WTC11 (cell line): ENCODE measurements around the gene KCTD16. TPM values are rescaled to one million over a fixed set of nuclear protein-coding genes. Genes with fewer than 3 reads are reported as not detected.

Experiments
- ATAC-seq: fragments of 200-7000 bp; cut with Tn5 transposase; 2 replicates; pipeline ENCODE4 v1.10.0; 2021; ENCODE audit warnings: mild to moderate bottlenecking, moderate library complexity
- CTCF ChIA-PET: fragments of 300-600 bp; sonication (Branson Sonifier 250); formaldehyde crosslinking; loops from one replicate; lab custom pipeline; 2021; ENCODE audit warnings: antibody characterized with exemption; lab: Charles Lee
- POLR2A ChIA-PET: fragments of 350-600 bp; sonication (Branson Sonifier 250); formaldehyde crosslinking; loops from one replicate; lab custom pipeline; 2021; ENCODE audit warnings: antibody characterized with exemption; lab: Charles Lee
- DNase-seq: peaks from one replicate; pipeline ENCODE4 v3.0.0; 2021; ENCODE audit warnings: low spot score
- H3K27ac Mint-ChIP-seq: 2 replicates; pipeline ENCODE4 v1.8.0; 2021; ENCODE audit warnings: mixed read lengths
- H3K27me3 Mint-ChIP-seq: 2 replicates; pipeline ENCODE4 v1.8.0; 2021; ENCODE audit warnings: low read depth, mild to moderate bottlenecking, moderate library complexity, mixed read lengths
- H3K36me3 Mint-ChIP-seq: 2 replicates; pipeline ENCODE4 v1.8.0; 2021; ENCODE audit warnings: mixed read lengths
- H3K4me1 Mint-ChIP-seq: 2 replicates; pipeline ENCODE4 v1.8.0; 2022; ENCODE audit warnings: mixed read lengths
- H3K4me3 Mint-ChIP-seq: 2 replicates; pipeline ENCODE4 v1.8.0; 2021; ENCODE audit warnings: mild to moderate bottlenecking, moderate library complexity, mixed read lengths
- H3K9me3 Mint-ChIP-seq: 2 replicates; pipeline ENCODE4 v1.8.0; 2021; ENCODE audit warnings: mixed read lengths
- CREM ChIP-seq: sonication (generic); formaldehyde crosslinking; IDR thresholded peaks from 2 replicates; pipeline ENCODE4 v1.8.1; 2022; ENCODE audit warnings: mild to moderate bottlenecking, missing genetic modification reagents, moderate library complexity
- IRF2 ChIP-seq: sonication (generic); formaldehyde crosslinking; IDR thresholded peaks from 2 replicates; pipeline ENCODE4 v1.8.0; 2022; ENCODE audit warnings: low read depth, missing genetic modification reagents, borderline replicate concordance
- JUN ChIP-seq: sonication (generic); formaldehyde crosslinking; IDR thresholded peaks from 2 replicates; pipeline ENCODE4 v1.8.0; 2023; ENCODE audit warnings: mild to moderate bottlenecking, missing genetic modification reagents
- NFYB ChIP-seq: sonication (generic); formaldehyde crosslinking; conservative IDR thresholded peaks from 2 replicates; pipeline ENCODE4 v1.8.0; 2022; ENCODE audit warnings: low read depth, missing genetic modification reagents
- NR2C2 ChIP-seq: sonication (generic); formaldehyde crosslinking; IDR thresholded peaks from 2 replicates; pipeline ENCODE4 v1.8.0; 2022; ENCODE audit warnings: mild to moderate bottlenecking, missing genetic modification reagents
- SMAD3 ChIP-seq: sonication (generic); formaldehyde crosslinking; IDR thresholded peaks from 2 replicates; pipeline ENCODE4 v1.8.0; 2022; ENCODE audit warnings: missing genetic modification reagents, mild to moderate bottlenecking, borderline replicate concordance
- SMAD4 ChIP-seq: sonication (generic); formaldehyde crosslinking; IDR thresholded peaks from 2 replicates; pipeline ENCODE4 v1.8.0; 2022; ENCODE audit warnings: mild to moderate bottlenecking, missing genetic modification reagents
- TP53 ChIP-seq: sonication (generic); formaldehyde crosslinking; IDR thresholded peaks from 2 replicates; pipeline ENCODE4 v1.8.1; 2023; ENCODE audit warnings: mild to moderate bottlenecking, missing genetic modification reagents
- ZNF138 ChIP-seq: sonication (generic); formaldehyde crosslinking; conservative IDR thresholded peaks from 2 replicates; pipeline ENCODE4 v1.8.1; 2022; ENCODE audit warnings: mild to moderate bottlenecking, moderate library complexity, missing genetic modification reagents
- ZNF219 ChIP-seq: sonication (generic); formaldehyde crosslinking; IDR thresholded peaks from 2 replicates; pipeline ENCODE4 v1.8.0; 2023; ENCODE audit warnings: missing genetic modification reagents, mild to moderate bottlenecking, borderline replicate concordance
- ZNF317 ChIP-seq: sonication (generic); formaldehyde crosslinking; IDR thresholded peaks from 2 replicates; pipeline ENCODE4 v1.8.1; 2023; ENCODE audit warnings: low read depth, mild to moderate bottlenecking, moderate library complexity, missing genetic modification reagents, borderline replicate concordance
- ZNF396 ChIP-seq: fragments of 250-450 bp; sonication (Bioruptor Pico); IDR thresholded peaks from 2 replicates; pipeline ENCODE4 v1.8.0; 2021; ENCODE audit warnings: mild to moderate bottlenecking, moderate library complexity, borderline replicate concordance
- ZNF671 ChIP-seq: fragments of 250-450 bp; sonication (Bioruptor Pico); IDR thresholded peaks from 2 replicates; pipeline ENCODE4 v1.8.0; 2021; ENCODE audit warnings: mild to moderate bottlenecking
- total RNA-seq: library from RNA; stranded (reverse); gene quantifications from 3 replicates; pipeline ENCODE4 v1.2.3, GENCODE V29; 2021
- TF ChIP-seq, protein P1 (sequence below): fragments of 250-450 bp; sonication (Bioruptor Pico); IDR thresholded peaks from 2 replicates; pipeline ENCODE4 v1.9.0; 2021; ENCODE audit warnings: mild to moderate bottlenecking
- TF ChIP-seq, protein P2 (sequence below): sonication (generic); formaldehyde crosslinking; IDR thresholded peaks from 2 replicates; pipeline ENCODE4 v1.8.1; 2023; ENCODE audit warnings: mild to moderate bottlenecking, missing genetic modification reagents
- TF ChIP-seq, protein P3 (sequence below): sonication (generic); formaldehyde crosslinking; IDR thresholded peaks from 2 replicates; pipeline ENCODE4 v1.8.0; 2022; ENCODE audit warnings: mild to moderate bottlenecking, missing genetic modification reagents
- TF ChIP-seq, protein P4 (sequence below): sonication (generic); formaldehyde crosslinking; conservative IDR thresholded peaks from 2 replicates; pipeline ENCODE4 v1.8.1; 2023; ENCODE audit warnings: mild to moderate bottlenecking, low read depth, missing genetic modification reagents, moderate library complexity
- TF ChIP-seq, protein P5 (sequence below): sonication (generic); formaldehyde crosslinking; IDR thresholded peaks from 2 replicates; pipeline ENCODE4 v1.8.1; 2023; ENCODE audit warnings: mild to moderate bottlenecking, missing genetic modification reagents, borderline replicate concordance
- TF ChIP-seq, protein P6 (sequence below): sonication (generic); formaldehyde crosslinking; IDR thresholded peaks from 2 replicates; pipeline ENCODE4 v1.8.1; 2022; ENCODE audit warnings: missing genetic modification reagents, borderline replicate concordance

Gene KCTD16
- total RNA-seq, 1 experiment from 2014 or later: 0.20 TPM

DNA sequence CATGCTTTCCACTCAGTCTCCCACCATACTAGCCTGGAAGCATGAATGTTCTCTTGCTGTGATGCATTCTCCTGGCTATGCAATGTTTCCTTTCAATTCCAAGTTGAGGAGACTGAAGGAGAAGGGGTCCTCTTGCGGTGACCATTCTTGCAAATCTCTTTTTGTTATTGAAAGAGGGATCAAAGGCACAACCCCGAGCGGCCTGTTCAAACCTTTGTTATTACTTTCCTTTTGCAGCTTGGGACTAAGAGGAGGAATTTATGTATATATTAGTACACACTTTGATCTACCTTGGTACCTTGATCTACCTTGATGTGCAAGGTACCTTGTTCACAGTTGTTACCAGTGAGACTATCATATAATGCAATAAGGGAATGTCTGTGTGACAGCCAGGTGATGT lies 147.3 kb downstream of the KCTD16 start:
- TF ChIP-seq ZNF219 (no peak), ZNF317 (no peak), SMAD4 (CRISPR knock-in tag) (no peak), JUN (CRISPR knock-in tag) (no peak), ZNF396 (CRISPR knock-in tag) (no peak), IRF2 (CRISPR knock-in tag) (no peak), SMAD3 (CRISPR knock-in tag) (no peak), NR2C2 (no peak), ZNF138 (CRISPR knock-in tag) (no peak), NFYB (CRISPR knock-in tag) (no peak), CREM (CRISPR knock-in tag) (no peak), ZNF671 (CRISPR knock-in tag) (no peak), TP53 (no peak)
- TF ChIP-seq, protein P1, sequence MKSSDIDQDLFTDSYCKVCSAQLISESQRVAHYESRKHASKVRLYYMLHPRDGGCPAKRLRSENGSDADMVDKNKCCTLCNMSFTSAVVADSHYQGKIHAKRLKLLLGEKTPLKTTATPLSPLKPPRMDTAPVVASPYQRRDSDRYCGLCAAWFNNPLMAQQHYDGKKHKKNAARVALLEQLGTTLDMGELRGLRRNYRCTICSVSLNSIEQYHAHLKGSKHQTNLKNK: no peak
- TF ChIP-seq, protein P2, sequence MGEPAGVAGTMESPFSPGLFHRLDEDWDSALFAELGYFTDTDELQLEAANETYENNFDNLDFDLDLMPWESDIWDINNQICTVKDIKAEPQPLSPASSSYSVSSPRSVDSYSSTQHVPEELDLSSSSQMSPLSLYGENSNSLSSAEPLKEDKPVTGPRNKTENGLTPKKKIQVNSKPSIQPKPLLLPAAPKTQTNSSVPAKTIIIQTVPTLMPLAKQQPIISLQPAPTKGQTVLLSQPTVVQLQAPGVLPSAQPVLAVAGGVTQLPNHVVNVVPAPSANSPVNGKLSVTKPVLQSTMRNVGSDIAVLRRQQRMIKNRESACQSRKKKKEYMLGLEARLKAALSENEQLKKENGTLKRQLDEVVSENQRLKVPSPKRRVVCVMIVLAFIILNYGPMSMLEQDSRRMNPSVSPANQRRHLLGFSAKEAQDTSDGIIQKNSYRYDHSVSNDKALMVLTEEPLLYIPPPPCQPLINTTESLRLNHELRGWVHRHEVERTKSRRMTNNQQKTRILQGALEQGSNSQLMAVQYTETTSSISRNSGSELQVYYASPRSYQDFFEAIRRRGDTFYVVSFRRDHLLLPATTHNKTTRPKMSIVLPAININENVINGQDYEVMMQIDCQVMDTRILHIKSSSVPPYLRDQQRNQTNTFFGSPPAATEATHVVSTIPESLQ (CRISPR knock-in tag): no peak
- TF ChIP-seq, protein P3, sequence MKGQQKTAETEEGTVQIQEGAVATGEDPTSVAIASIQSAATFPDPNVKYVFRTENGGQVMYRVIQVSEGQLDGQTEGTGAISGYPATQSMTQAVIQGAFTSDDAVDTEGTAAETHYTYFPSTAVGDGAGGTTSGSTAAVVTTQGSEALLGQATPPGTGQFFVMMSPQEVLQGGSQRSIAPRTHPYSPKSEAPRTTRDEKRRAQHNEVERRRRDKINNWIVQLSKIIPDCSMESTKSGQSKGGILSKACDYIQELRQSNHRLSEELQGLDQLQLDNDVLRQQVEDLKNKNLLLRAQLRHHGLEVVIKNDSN (CRISPR knock-in tag): no peak
- TF ChIP-seq, protein P4, sequence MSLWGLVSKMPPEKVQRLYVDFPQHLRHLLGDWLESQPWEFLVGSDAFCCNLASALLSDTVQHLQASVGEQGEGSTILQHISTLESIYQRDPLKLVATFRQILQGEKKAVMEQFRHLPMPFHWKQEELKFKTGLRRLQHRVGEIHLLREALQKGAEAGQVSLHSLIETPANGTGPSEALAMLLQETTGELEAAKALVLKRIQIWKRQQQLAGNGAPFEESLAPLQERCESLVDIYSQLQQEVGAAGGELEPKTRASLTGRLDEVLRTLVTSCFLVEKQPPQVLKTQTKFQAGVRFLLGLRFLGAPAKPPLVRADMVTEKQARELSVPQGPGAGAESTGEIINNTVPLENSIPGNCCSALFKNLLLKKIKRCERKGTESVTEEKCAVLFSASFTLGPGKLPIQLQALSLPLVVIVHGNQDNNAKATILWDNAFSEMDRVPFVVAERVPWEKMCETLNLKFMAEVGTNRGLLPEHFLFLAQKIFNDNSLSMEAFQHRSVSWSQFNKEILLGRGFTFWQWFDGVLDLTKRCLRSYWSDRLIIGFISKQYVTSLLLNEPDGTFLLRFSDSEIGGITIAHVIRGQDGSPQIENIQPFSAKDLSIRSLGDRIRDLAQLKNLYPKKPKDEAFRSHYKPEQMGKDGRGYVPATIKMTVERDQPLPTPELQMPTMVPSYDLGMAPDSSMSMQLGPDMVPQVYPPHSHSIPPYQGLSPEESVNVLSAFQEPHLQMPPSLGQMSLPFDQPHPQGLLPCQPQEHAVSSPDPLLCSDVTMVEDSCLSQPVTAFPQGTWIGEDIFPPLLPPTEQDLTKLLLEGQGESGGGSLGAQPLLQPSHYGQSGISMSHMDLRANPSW: no peak
- TF ChIP-seq, protein P5, sequence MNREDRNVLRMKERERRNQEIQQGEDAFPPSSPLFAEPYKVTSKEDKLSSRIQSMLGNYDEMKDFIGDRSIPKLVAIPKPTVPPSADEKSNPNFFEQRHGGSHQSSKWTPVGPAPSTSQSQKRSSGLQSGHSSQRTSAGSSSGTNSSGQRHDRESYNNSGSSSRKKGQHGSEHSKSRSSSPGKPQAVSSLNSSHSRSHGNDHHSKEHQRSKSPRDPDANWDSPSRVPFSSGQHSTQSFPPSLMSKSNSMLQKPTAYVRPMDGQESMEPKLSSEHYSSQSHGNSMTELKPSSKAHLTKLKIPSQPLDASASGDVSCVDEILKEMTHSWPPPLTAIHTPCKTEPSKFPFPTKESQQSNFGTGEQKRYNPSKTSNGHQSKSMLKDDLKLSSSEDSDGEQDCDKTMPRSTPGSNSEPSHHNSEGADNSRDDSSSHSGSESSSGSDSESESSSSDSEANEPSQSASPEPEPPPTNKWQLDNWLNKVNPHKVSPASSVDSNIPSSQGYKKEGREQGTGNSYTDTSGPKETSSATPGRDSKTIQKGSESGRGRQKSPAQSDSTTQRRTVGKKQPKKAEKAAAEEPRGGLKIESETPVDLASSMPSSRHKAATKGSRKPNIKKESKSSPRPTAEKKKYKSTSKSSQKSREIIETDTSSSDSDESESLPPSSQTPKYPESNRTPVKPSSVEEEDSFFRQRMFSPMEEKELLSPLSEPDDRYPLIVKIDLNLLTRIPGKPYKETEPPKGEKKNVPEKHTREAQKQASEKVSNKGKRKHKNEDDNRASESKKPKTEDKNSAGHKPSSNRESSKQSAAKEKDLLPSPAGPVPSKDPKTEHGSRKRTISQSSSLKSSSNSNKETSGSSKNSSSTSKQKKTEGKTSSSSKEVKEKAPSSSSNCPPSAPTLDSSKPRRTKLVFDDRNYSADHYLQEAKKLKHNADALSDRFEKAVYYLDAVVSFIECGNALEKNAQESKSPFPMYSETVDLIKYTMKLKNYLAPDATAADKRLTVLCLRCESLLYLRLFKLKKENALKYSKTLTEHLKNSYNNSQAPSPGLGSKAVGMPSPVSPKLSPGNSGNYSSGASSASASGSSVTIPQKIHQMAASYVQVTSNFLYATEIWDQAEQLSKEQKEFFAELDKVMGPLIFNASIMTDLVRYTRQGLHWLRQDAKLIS: no peak
- TF ChIP-seq, protein P6, sequence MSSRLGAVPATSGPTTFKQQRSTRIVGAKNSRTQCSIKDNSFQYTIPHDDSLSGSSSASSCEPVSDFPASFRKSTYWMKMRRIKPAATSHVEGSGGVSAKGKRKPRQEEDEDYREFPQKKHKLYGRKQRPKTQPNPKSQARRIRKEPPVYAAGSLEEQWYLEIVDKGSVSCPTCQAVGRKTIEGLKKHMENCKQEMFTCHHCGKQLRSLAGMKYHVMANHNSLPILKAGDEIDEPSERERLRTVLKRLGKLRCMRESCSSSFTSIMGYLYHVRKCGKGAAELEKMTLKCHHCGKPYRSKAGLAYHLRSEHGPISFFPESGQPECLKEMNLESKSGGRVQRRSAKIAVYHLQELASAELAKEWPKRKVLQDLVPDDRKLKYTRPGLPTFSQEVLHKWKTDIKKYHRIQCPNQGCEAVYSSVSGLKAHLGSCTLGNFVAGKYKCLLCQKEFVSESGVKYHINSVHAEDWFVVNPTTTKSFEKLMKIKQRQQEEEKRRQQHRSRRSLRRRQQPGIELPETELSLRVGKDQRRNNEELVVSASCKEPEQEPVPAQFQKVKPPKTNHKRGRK (CRISPR knock-in tag): no peak
- POLR2A ChIA-PET: no interaction called here
- Mint-ChIP-seq H3K36me3 (no peaks in the 10 kb centered on the region), H3K4me1 (peaks cover 21% of the 10 kb centered on the region), H3K27me3 (no peaks in the 10 kb centered on the region), H3K4me3 (no peak overlapping the region), H3K27ac (peak overlapping the region; percentile 87), H3K9me3 (no peaks in the 10 kb centered on the region)
- ATAC-seq: peak; percentile 71
- CTCF ChIA-PET: interaction anchor here (0.9 kb wide), 1 partner anchor 15 kb away, joined by 3 read pairs; no protein-coding TSS in a partner anchor
- DNase-seq: no peak
